HCT116 (cell line): ENCODE measurements around the gene BTBD16. TPM values are rescaled to one million over a fixed set of nuclear protein-coding genes. Genes with fewer than 3 reads are reported as not detected.
A peak's percentile ranks its signal among the peaks of the same experiment; 100 is the strongest.

Source experiments
- ATAC-seq: fragments of 200-7000 bp; cut with Tn5 transposase; 2 replicates; pipeline ENCODE4 v1.9.1; 2020; ENCODE audit warnings: mild to moderate bottlenecking, moderate library complexity
- BruUV-seq: library from RNA; stranded (reverse); fragments of 400-500 nt; replicated peaks from 2 replicates; lab custom pipeline; 2021; lab: Mats Ljungman, UMichigan
- CTCF ChIA-PET: fragments of 300-600 bp; sonication (Branson Sonifier 250); formaldehyde crosslinking; loops from one replicate; lab custom pipeline; 2021; ENCODE audit warnings: antibody characterized with exemption; lab: Charles Lee
- POLR2A ChIA-PET: fragments of 300-600, 350-600 bp; sonication (Branson Sonifier 250); formaldehyde crosslinking; loops from one replicate; lab custom pipeline; 2021; ENCODE audit warnings: antibody characterized with exemption; lab: Charles Lee
- RAD21 ChIA-PET, 2 experiments: fragments of 300-600 bp; sonication (Branson Sonifier 250); formaldehyde crosslinking; loops; one replicate each; lab custom pipeline; 2023; ENCODE audit warnings: low total read pairs in 2 of 2; ENCODE audit not compliant: uncharacterized antibody in 2 of 2, unreplicated experiment in 2 of 2, low non-redundant PET in 1 of 2; lab: Charles Lee
- DNase-seq: peaks from one replicate; pipeline ENCODE4 v3.0.0-alpha.2; 2010; ENCODE audit warnings: low read depth, low spot score
- H2AFZ ChIP-seq: fragments of 200-600 bp; shearing (Covaris generic), sonication (generic); 2 replicates; pipeline ENCODE4 v1.6.1; 2017; ENCODE audit warnings: low read depth, mixed run types, mixed read lengths, antibody characterized with exemption, low read length; ENCODE audit not compliant: poor library complexity, severe bottlenecking
- H3K27ac ChIP-seq: 2 replicates; pipeline ENCODE4 v1.5.1; 2012; ENCODE audit warnings: low read depth, low read length
- H3K27me3 ChIP-seq: fragments of 200-600 bp; sonication (generic); 2 replicates; pipeline ENCODE4 v1.6.1; 2016; ENCODE audit warnings: mixed run types, low read length, mixed read lengths; ENCODE audit not compliant: insufficient read depth
- H3K36me3 ChIP-seq, 2 experiments: fragments of 200-500 bp in 1 of 2; fragments of 200-600 bp in 1 of 2; sonication (Bioruptor generic) in 1 of 2; sonication (generic) in 1 of 2; 2 replicates each; pipeline versions ENCODE4 v1.5.1 to v1.6.1; 2014 to 2016; ENCODE audit warnings: low read length in 2 of 2, inconsistent platforms in 1 of 2, mixed read lengths in 1 of 2, mixed run types in 1 of 2; ENCODE audit not compliant: insufficient read depth in 2 of 2, control insufficient read depth in 1 of 2
- H3K4me1 ChIP-seq, 2 experiments: fragments of 200-600 bp in 1 of 2; sonication (generic) in 1 of 2; 2 replicates each; pipeline versions ENCODE4 v1.5.1 to v1.6.1; 2012 to 2017; ENCODE audit warnings: low read length in 2 of 2, inconsistent platforms in 1 of 2, mild to moderate bottlenecking in 1 of 2, mixed read lengths in 1 of 2, mixed run types in 1 of 2, moderate library complexity in 1 of 2; ENCODE audit not compliant: insufficient read depth in 2 of 2, control insufficient read depth in 1 of 2
- H3K4me2 ChIP-seq: fragments of 200-600 bp; sonication (generic); 2 replicates; pipeline ENCODE4 v1.6.1; 2017; ENCODE audit warnings: mixed run types, low read length, mixed read lengths
- H3K4me3 ChIP-seq, 2 experiments: fragments of 200-600 bp in 1 of 2; sonication (generic) in 1 of 2; replicated peaks in 1 of 2; 2 replicates each; pipeline ENCODE4 v1.5.1; 2011 to 2016; ENCODE audit warnings: low read length in 2 of 2, control low read depth in 1 of 2, low read depth in 1 of 2, mild to moderate bottlenecking in 1 of 2, mixed read lengths in 1 of 2, mixed run types in 1 of 2
- H3K79me2 ChIP-seq: fragments of 200-600 bp; sonication (generic); 2 replicates; pipeline ENCODE4 v1.6.1; 2017; ENCODE audit warnings: mild to moderate bottlenecking, mixed run types, low read length, moderate library complexity, mixed read lengths; ENCODE audit not compliant: insufficient read depth
- H3K9ac ChIP-seq: fragments of 200-600 bp; sonication (generic); 2 replicates; pipeline ENCODE4 v1.6.1; 2016; ENCODE audit warnings: low read length, mixed read lengths
- H3K9me2 ChIP-seq: fragments of 200-600 bp; sonication (generic), shearing (Covaris generic); 2 replicates; pipeline ENCODE4 v1.6.1; 2017; ENCODE audit warnings: mixed run types, mild to moderate bottlenecking, moderate library complexity; ENCODE audit not compliant: insufficient read depth
- H3K9me3 ChIP-seq, 2 experiments: fragments of 200-500 bp in 1 of 2; fragments of 200-600 bp in 1 of 2; sonication (Bioruptor generic) in 1 of 2; sonication (generic) in 1 of 2; 2 replicates each; pipeline ENCODE4 v1.6.1; 2014 to 2017; ENCODE audit warnings: low read length in 2 of 2, mixed read lengths in 2 of 2, inconsistent platforms in 1 of 2, low read depth in 1 of 2, mild to moderate bottlenecking in 1 of 2, mixed run types in 1 of 2, moderate library complexity in 1 of 2; ENCODE audit not compliant: control insufficient read depth in 1 of 2, insufficient read depth in 1 of 2
- H4K20me1 ChIP-seq: fragments of 200-600 bp; sonication (generic), shearing (Covaris generic); 2 replicates; pipeline ENCODE4 v1.6.1; 2017; ENCODE audit warnings: mixed run types, mild to moderate bottlenecking, moderate library complexity; ENCODE audit not compliant: insufficient read depth
- CEBPB ChIP-seq: IDR thresholded peaks from 2 replicates; pipeline ENCODE4 v1.6.1; 2012; ENCODE audit warnings: low read depth
- CTCF ChIP-seq, 3 experiments: fragments of 200-600 bp in 1 of 3; sonication (generic) in 1 of 3; IDR thresholded peaks in 2 of 3; conservative IDR thresholded peaks in 1 of 3; 2 replicates each; pipeline ENCODE4 v1.5.1; 2012 to 2017; ENCODE audit warnings: low read depth in 2 of 3, low read length in 2 of 3, antibody characterized with exemption in 1 of 3, borderline replicate concordance in 1 of 3, control low read depth in 1 of 3, mild to moderate bottlenecking in 1 of 3, mixed read lengths in 1 of 3, mixed run types in 1 of 3, moderate library complexity in 1 of 3; ENCODE audit not compliant: insufficient read depth in 1 of 3
- EGR1 ChIP-seq: IDR thresholded peaks from 2 replicates; pipeline ENCODE4 v1.6.1; 2012; ENCODE audit warnings: low read depth
- EZH2 ChIP-seq: fragments of 200-600 bp; sonication (generic); IDR thresholded peaks from 2 replicates; pipeline ENCODE4 v1.6.1; 2017; ENCODE audit warnings: antibody characterized with exemption, mixed run types
- EZH2phosphoT487 ChIP-seq: fragments of 200-600 bp; IDR thresholded peaks from 2 replicates; pipeline ENCODE4 v1.6.1; 2018; ENCODE audit warnings: antibody characterized with exemption, borderline replicate concordance
- JUND ChIP-seq: IDR thresholded peaks from 2 replicates; pipeline ENCODE4 v1.6.1; 2012
- RAD21 ChIP-seq: IDR thresholded peaks from 2 replicates; pipeline ENCODE4 v1.6.1; 2012; ENCODE audit warnings: low read depth, mild to moderate bottlenecking
- SP1 ChIP-seq: IDR thresholded peaks from 2 replicates; pipeline ENCODE4 v1.6.1; 2012; ENCODE audit warnings: low read depth
- TCF7L2 ChIP-seq: IDR thresholded peaks from 2 replicates; pipeline ENCODE4 v1.7.0; 2011; ENCODE audit warnings: borderline replicate concordance, inconsistent platforms; ENCODE audit not compliant: insufficient read depth, insufficient read length; ENCODE audit errors: extremely low read depth
- YY1 ChIP-seq: IDR thresholded peaks from 2 replicates; pipeline ENCODE4 v1.6.1; 2011; ENCODE audit warnings: low read length, low read depth, moderate library complexity, mild to moderate bottlenecking; ENCODE audit not compliant: insufficient replicate concordance; ENCODE audit errors: extremely low read depth
- ZBTB33 ChIP-seq: IDR thresholded peaks from 2 replicates; pipeline ENCODE4 v1.6.1; 2011; ENCODE audit warnings: mild to moderate bottlenecking, low read length, moderate library complexity; ENCODE audit not compliant: insufficient replicate concordance; ENCODE audit errors: extremely low read depth
- intact Hi-C: fragments of 100-400 bp; cut with micrococcal nuclease; formaldehyde crosslinking; loops from 2 replicates; pipeline ENCODE4 v1.10.0; 2022
- total RNA-seq: library from RNA; stranded (reverse); gene quantifications from one replicate; pipeline ENCODE4 v1.2.1, GENCODE V29; 2021; ENCODE audit not compliant: unreplicated experiment

Gene BTBD16
- total RNA-seq, 1 experiment from 2014 or later = 0.27 TPM

DNA sequence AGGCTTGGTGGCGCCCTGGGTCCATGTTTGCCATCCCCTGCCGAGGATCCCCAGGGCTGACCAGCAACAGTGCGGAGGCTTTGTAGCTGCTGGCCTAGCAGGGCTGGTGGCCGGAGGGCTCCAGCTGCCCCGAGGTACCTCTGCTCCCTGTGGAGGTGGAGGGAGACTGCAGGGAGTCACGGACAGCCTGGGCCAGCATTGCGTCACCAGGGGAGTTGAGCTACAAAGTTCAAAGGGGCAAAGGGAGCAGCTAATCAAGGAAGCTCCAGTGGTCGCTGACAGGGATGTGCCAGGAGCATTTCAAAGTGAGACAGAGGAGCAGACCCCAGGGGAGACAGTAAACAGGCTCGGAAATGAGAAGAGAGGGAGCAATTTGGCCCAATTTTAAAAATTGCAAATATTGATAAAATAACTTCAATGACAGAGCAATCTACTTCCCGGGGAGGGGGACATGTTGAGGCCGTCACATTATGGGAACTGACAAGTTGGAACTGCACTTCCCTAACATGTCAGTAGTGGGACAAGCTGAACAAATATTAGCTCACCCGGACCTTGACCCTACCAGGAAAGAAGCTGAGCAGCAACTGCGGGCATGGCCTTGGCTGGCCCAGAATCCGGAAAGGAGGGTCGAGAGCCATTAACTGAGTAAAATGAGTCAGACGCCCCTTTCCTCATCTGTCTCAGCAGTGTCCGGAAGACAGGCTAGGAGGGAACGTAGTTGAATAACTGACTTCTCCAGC is 39.4 kb downstream of the BTBD16 start:
- TF ChIP-seq TCF7L2 (peak; percentile 33), RAD21 (no peak), YY1 (no peak), CEBPB (peak; percentile 76)
- H3K9ac ChIP-seq = no peak overlapping the region
- H3K9me2 ChIP-seq = no peaks in the 10 kb centered on the region
- no peaks in the 10 kb centered on the region for H3K27me3 ChIP-seq
- no peaks in the 10 kb centered on the region for H3K36me3 ChIP-seq
- CTCF ChIA-PET = interaction anchor here (0.7 to 2.8 kb wide), 8 partner anchors 12 to 338 kb away, joined by 3 to 18 read pairs (median 4); partner anchors contain the start of gene BTBD16
- no peak overlapping the region for H3K4me3 ChIP-seq
- H2AFZ ChIP-seq = peak overlapping the region; percentile 38
- peaks cover 28 to 46% of the 10 kb centered on the region in 2 experiments for H3K4me1 ChIP-seq
- DNase-seq = no peak
- H3K4me2 ChIP-seq = peak overlapping the region; percentile 20
- no TSS peak for BruUV-seq
- POLR2A ChIA-PET = no interaction called here
- ATAC-seq = peak; percentile 26
- intact Hi-C loops = no loop called here
- peaks cover 0 to 6% of the 10 kb centered on the region in 2 experiments; a peak in 1 of 4 replicates for H3K9me3 ChIP-seq
- RAD21 ChIA-PET = no interaction called here
- H3K27ac ChIP-seq = no peak overlapping the region; the same call in 1 of the 2 replicates
- H4K20me1 ChIP-seq = no peaks in the 10 kb centered on the region
- no peaks in the 10 kb centered on the region for H3K79me2 ChIP-seq

DNA sequence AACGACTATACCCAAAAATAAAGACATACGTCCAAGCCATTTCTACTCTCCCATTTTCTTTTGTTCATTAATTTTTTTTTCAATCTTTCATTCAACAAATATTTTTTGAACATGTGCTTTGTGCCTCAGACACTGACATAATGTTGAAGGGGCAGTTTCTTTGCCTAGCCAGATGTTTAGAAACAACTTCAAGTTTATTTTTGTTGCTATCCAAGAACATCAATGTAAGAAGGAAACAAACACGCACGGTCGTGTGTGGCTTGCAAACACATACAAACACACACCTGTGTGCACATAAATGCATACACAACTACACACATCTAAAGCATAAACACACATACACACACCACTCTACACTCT is 39.9 kb downstream of the BTBD16 start:
- H3K27ac ChIP-seq = no peak overlapping the region
- no peaks in the 10 kb centered on the region for H3K9me2 ChIP-seq
- TF ChIP-seq EZH2phosphoT487 = no peak
- TF ChIP-seq CTCF (IDR thresholded peaks at IDR 0.05 in 2 of 3, conservative IDR thresholded peaks at IDR 0.05 in 1 of 3; ENCODE audit: borderline replicate concordance in 1 of 3, insufficient read depth in 1 of 3, low read depth in 2 of 3, low read length in 2 of 3) = no peak
- TF ChIP-seq EGR1 = no peak
- TF ChIP-seq ZBTB33 = no peak
- no peak for TF ChIP-seq EZH2
- no peak for TF ChIP-seq JUND
- no peak for TF ChIP-seq SP1
- RAD21 ChIA-PET = interaction anchor here in 1 of 2 experiments (0.7 kb wide), 1 partner anchor 254 kb away, joined by 3 read pairs; no protein-coding TSS in a partner anchor
- no peaks in the 10 kb centered on the region for H3K36me3 ChIP-seq
- BruUV-seq = no TSS peak
- POLR2A ChIA-PET = interaction anchor here (0.8 kb wide), 1 partner anchor 12 kb away, joined by 4 read pairs; no protein-coding TSS in a partner anchor
- H3K4me1 ChIP-seq = peaks cover 28 to 46% of the 10 kb centered on the region in 2 experiments
- H3K9ac ChIP-seq = no peak overlapping the region
- peaks cover 0 to under 1% of the 10 kb centered on the region in 2 experiments; a peak in 1 of 4 replicates for H3K9me3 ChIP-seq
- H3K79me2 ChIP-seq = no peaks in the 10 kb centered on the region
- DNase-seq (no peak), ATAC-seq (no peak)
- CTCF ChIA-PET = interaction anchor here (0.7 to 2.8 kb wide), 6 partner anchors 12 to 128 kb away, joined by 3 to 18 read pairs (median 4); partner anchors contain the start of gene BTBD16
- peak overlapping the region; percentile 38 for H2AFZ ChIP-seq
- intact Hi-C loops = no loop called here
- no peak overlapping the region for H3K4me3 ChIP-seq
- no peak overlapping the region for H3K4me2 ChIP-seq
- H3K27me3 ChIP-seq = no peaks in the 10 kb centered on the region
- H4K20me1 ChIP-seq = no peaks in the 10 kb centered on the region
